ENCODE data around the gene SOX6.

The SOX6 gene

DNA sequence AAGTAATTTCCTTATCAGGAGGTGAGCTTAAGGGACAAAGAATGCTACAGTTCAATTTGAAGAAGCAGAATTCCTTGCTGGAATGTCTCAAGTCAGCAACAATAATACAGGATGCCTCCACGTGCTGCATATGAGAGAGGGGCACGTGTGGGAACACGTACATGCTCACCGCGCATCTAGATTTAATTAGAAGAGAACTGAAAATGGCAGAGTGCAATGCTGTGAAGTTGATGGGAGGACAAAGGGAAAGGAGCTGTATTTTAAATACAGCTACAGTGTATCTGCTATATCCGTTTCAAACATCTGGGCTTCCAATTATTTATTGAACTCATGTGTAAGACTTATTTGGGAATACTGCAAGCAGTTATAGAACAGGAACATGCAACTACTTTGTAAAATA, 328.7 kb downstream of the SOX6 start:
- no peaks in the 10 kb centered on the region for H3K27me3 ChIP-seq (ENCODE audit: insufficient read depth, low read depth)
- H2AFZ ChIP-seq (ENCODE audit: low read depth), result no peak overlapping the region
- no peaks in the 10 kb centered on the region for H3K79me2 ChIP-seq (ENCODE audit: insufficient read depth, low read depth)
- no peak overlapping the region for H3K4me2 ChIP-seq
- no peaks in the 10 kb centered on the region for H3K4me1 ChIP-seq (ENCODE audit: low read depth, poor library complexity, severe bottlenecking)
- no peaks in the 10 kb centered on the region for H4K20me1 ChIP-seq (ENCODE audit: insufficient read depth)
- H3K4me3 ChIP-seq (IDR thresholded peaks at IDR 0.05; ENCODE audit: insufficient read depth, low read depth, low read length), result no peak overlapping the region
- no peak overlapping the region for H3K9ac ChIP-seq
- no peaks in the 10 kb centered on the region for H3K36me3 ChIP-seq (ENCODE audit: insufficient read depth)
- TF ChIP-seq, protein P1, sequence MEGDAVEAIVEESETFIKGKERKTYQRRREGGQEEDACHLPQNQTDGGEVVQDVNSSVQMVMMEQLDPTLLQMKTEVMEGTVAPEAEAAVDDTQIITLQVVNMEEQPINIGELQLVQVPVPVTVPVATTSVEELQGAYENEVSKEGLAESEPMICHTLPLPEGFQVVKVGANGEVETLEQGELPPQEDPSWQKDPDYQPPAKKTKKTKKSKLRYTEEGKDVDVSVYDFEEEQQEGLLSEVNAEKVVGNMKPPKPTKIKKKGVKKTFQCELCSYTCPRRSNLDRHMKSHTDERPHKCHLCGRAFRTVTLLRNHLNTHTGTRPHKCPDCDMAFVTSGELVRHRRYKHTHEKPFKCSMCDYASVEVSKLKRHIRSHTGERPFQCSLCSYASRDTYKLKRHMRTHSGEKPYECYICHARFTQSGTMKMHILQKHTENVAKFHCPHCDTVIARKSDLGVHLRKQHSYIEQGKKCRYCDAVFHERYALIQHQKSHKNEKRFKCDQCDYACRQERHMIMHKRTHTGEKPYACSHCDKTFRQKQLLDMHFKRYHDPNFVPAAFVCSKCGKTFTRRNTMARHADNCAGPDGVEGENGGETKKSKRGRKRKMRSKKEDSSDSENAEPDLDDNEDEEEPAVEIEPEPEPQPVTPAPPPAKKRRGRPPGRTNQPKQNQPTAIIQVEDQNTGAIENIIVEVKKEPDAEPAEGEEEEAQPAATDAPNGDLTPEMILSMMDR (conservative IDR thresholded peaks at IDR 0.05; ENCODE audit: low read depth, low read length), result no peak
- H3K27ac ChIP-seq, result no peak overlapping the region

DNA sequence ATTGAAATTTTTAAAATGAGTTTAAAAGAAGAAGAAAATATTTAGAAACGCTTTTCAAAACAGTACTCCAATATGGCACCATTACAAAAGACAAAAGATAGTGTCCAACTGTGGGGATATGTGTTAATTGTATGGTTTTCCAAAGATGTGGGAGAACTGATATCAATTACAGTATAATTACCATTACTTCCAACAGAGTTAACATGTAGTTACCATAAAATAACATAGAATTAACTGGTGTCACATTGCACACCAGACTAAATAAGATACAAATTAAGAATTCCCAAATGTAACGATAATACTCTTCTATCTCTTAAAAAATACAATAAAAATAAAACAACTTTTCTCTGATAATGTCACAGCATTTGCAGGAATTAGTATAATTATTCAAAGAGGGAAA, 329.5 kb downstream of the SOX6 start:
- Histone ChIP-seq H4K20me1 (ENCODE audit: insufficient read depth) (no peaks in the 10 kb centered on the region), H3K27ac (no peak overlapping the region), H3K9ac (no peak overlapping the region), H2AFZ (ENCODE audit: low read depth) (no peak overlapping the region), H3K27me3 (ENCODE audit: insufficient read depth, low read depth) (no peaks in the 10 kb centered on the region), H3K79me2 (ENCODE audit: insufficient read depth, low read depth) (no peaks in the 10 kb centered on the region), H3K4me3 (IDR thresholded peaks at IDR 0.05; ENCODE audit: insufficient read depth, low read depth, low read length) (no peak overlapping the region), H3K4me1 (ENCODE audit: low read depth, poor library complexity, severe bottlenecking) (no peaks in the 10 kb centered on the region), H3K4me2 (no peak overlapping the region), H3K36me3 (ENCODE audit: insufficient read depth) (no peaks in the 10 kb centered on the region)
- TF ChIP-seq, protein P1 (conservative IDR thresholded peaks at IDR 0.05; ENCODE audit: low read depth, low read length), result no peak

DNA sequence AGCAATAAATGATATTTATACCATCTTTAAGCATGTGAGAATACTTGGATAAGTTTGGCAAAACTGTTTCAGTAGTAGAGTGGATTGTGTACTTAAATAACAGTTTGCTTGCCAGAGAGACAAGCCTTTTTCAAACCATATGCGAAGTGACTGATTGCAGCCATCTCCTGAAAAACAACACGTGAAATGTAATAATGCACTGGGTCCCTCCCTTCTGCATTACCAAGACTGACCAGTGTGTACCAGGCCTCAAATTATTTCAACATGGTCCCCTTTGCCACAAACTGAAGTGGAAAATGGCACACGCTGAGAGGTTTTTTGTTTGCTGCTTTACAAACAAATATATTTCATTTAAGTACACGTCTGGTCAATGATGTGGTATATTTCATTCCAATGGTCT, 337.4 kb downstream of the SOX6 start:
- no peaks in the 10 kb centered on the region for H3K27me3 ChIP-seq (ENCODE audit: insufficient read depth, low read depth)
- H3K36me3 ChIP-seq (ENCODE audit: insufficient read depth), result no peaks in the 10 kb centered on the region
- TF ChIP-seq, protein P1 (conservative IDR thresholded peaks at IDR 0.05; ENCODE audit: low read depth, low read length), result no peak

DNA sequence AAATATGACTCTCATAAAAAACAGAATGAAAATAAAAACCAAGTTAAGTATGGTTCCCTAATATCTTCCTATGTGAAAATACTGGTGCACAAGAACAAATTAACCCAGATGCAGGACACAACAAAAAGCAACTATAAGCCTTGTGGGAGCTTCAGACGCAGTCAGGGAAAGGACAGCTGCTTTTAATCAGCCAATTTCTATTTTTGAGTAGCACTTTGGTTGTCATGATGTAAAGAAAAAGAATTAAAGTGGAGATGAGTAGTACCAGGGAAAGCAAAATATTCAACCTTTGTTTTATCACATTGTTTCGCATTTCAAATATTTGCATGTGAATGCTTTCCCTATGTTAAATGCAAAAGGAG, 339.9 kb downstream of the SOX6 start:
- Histone ChIP-seq H3K4me3 (IDR thresholded peaks at IDR 0.05; ENCODE audit: insufficient read depth, low read depth, low read length) (no peak overlapping the region), H3K36me3 (ENCODE audit: insufficient read depth) (no peaks in the 10 kb centered on the region), H4K20me1 (ENCODE audit: insufficient read depth) (no peaks in the 10 kb centered on the region), H2AFZ (ENCODE audit: low read depth) (no peak overlapping the region), H3K27me3 (ENCODE audit: insufficient read depth, low read depth) (no peaks in the 10 kb centered on the region), H3K79me2 (ENCODE audit: insufficient read depth, low read depth) (no peaks in the 10 kb centered on the region), H3K9ac (no peak overlapping the region), H3K27ac (no peak overlapping the region), H3K4me2 (no peak overlapping the region), H3K4me1 (ENCODE audit: low read depth, poor library complexity, severe bottlenecking) (no peaks in the 10 kb centered on the region)
- TF ChIP-seq, protein P1 (conservative IDR thresholded peaks at IDR 0.05; ENCODE audit: low read depth, low read length), result no peak

More for the DNA sequence above, 337.4 kb downstream of the SOX6 start:
- Histone ChIP-seq H3K4me3 (IDR thresholded peaks at IDR 0.05; ENCODE audit: insufficient read depth, low read depth, low read length) (no peak overlapping the region), H3K4me2 (no peak overlapping the region), H2AFZ (ENCODE audit: low read depth) (no peak overlapping the region), H3K27ac (no peak overlapping the region), H3K9ac (no peak overlapping the region), H3K4me1 (ENCODE audit: low read depth, poor library complexity, severe bottlenecking) (no peaks in the 10 kb centered on the region), H3K79me2 (ENCODE audit: insufficient read depth, low read depth) (no peaks in the 10 kb centered on the region), H4K20me1 (ENCODE audit: insufficient read depth) (no peaks in the 10 kb centered on the region)
